Brain microvascular endothelial cell (primary cell): ENCODE measurements around the gene STAP2.

Experiments used
- DNase-seq: peaks from one replicate; pipeline ENCODE4 v3.0.0-alpha.2; 2020
- H3K27ac ChIP-seq: fragments of 250-450 bp; sonication (Bioruptor Pico); 2 replicates; pipeline ENCODE4 v1.5.1; 2020; ENCODE audit warnings: mild to moderate bottlenecking, moderate library complexity
- H3K27me3 ChIP-seq: fragments of 250-450 bp; sonication (Bioruptor Pico); replicated peaks from 2 replicates; pipeline ENCODE4 v1.5.1; 2020; ENCODE audit warnings: mild to moderate bottlenecking
- H3K36me3 ChIP-seq: fragments of 250-450 bp; sonication (Bioruptor Pico); replicated peaks from 2 replicates; pipeline ENCODE4 v1.5.1; 2020; ENCODE audit warnings: mild to moderate bottlenecking
- H3K4me3 ChIP-seq: 2 replicates; pipeline ENCODE4 v1.5.1; 2011; ENCODE audit warnings: low read depth, mild to moderate bottlenecking, control low read depth, low read length, moderate library complexity
- CTCF ChIP-seq: IDR thresholded peaks from 2 replicates; pipeline ENCODE4 v1.5.1; 2011; ENCODE audit warnings: low read depth, mild to moderate bottlenecking, moderate library complexity, low read length, control low read depth, inconsistent platforms; ENCODE audit errors: missing control alignments
- in situ Hi-C: cut with HindIII; loops from 2 replicates; pipeline ENCODE4 v1.10.0; 2017; ENCODE audit warnings: low sequenced_read_pairs, low pct_ligation_motif_present

STAP2 gene

GRCh38 chr19:4371247-4372164 is 32.9 kb upstream of the STAP2 start:
- TF ChIP-seq CTCF: no peak
- DNase-seq: no peak
- Histone ChIP-seq H3K36me3 (peaks cover 14% of the 10 kb centered on the region), H3K27me3 (no peaks in the 10 kb centered on the region), H3K27ac (no peak overlapping the region), H3K4me3 (no peak overlapping the region)
- in situ Hi-C loops: no loop called here

- in situ Hi-C loops: no loop called here
- H3K27me3 ChIP-seq: no peaks in the 10 kb centered on the region
- H3K36me3 ChIP-seq: peaks cover 22% of the 10 kb centered on the region
- no peak overlapping the region for H3K4me3 ChIP-seq
- no peak for DNase-seq
- no peak for TF ChIP-seq CTCF
- no peak overlapping the region for H3K27ac ChIP-seq
Observed at GRCh38 chr19:4370418-4371041, 31.9 kb upstream of the STAP2 start.

- no peaks in the 10 kb centered on the region for H3K27me3 ChIP-seq
- TF ChIP-seq CTCF: peak; percentile 59
- in situ Hi-C loops: no loop called here
- H3K27ac ChIP-seq: no peak overlapping the region
- peaks cover 29% of the 10 kb centered on the region for H3K36me3 ChIP-seq
- DNase-seq: no peak
- no peak overlapping the region for H3K4me3 ChIP-seq
Observed at GRCh38 chr19:4369888-4370260, 31.2 kb upstream of the STAP2 start.

- in situ Hi-C loops: no loop called here
- no peaks in the 10 kb centered on the region for H3K27me3 ChIP-seq
- no peak overlapping the region for H3K4me3 ChIP-seq
- no peak overlapping the region for H3K27ac ChIP-seq
- TF ChIP-seq CTCF: no peak
- no peak for DNase-seq
- H3K36me3 ChIP-seq: peaks cover 32% of the 10 kb centered on the region
Observed at GRCh38 chr19:4369109-4369887, 30.7 kb upstream of the STAP2 start.

- no peak for TF ChIP-seq CTCF
- no peak for DNase-seq
- in situ Hi-C loops: no loop called here
Observed at GRCh38 chr19:4368128-4368820, 29.6 kb upstream of the STAP2 start.

More at GRCh38 chr19:4368128-4368820, 29.6 kb upstream of the STAP2 start:
- Histone ChIP-seq H3K27me3 (no peaks in the 10 kb centered on the region), H3K36me3 (peaks cover 42% of the 10 kb centered on the region), H3K4me3 (no peak overlapping the region), H3K27ac (no peak overlapping the region)
